GM18861 (cell line): ENCODE measurements around the gene HYDIN.
A peak's percentile ranks its signal among the peaks of the same experiment; 100 is the strongest.

ENCODE experiments used
- ATAC-seq: cut with Tn5 transposase; IDR thresholded peaks from one replicate; pipeline ENCODE4 v1.9.1; 2021; ENCODE audit not compliant: unreplicated experiment

HYDIN gene

DNA sequence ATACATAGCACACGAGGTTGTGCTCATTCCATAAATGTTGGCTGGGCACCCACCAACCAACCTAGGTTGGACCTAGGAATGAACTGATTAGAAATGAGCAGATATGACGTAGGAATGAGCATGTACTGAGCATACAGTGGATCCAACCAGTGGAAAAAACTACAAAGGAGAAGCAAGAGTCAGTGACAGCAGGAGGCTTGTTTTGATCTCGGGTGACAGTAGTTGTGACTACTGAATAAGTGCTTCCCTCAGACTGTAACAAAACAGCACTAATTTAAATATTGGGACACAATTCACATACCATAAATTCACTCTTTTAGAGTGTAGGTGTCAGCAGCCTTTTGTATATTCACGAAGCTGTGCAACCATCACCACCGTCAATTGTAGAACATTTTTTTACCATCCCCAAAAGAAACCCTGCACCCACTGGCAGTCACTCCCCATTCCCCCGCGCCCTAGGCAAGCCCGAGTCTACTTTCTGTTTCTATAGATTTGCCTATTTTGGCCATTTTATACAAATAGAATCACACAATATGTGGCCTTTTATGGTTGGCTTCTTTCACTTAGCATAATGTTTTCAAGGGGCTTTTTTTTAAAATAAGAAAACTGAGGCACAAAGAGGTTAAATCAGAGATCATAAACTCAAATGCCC, 436.5 kb downstream of the HYDIN start:
- ATAC-seq = peak; percentile 35

DNA sequence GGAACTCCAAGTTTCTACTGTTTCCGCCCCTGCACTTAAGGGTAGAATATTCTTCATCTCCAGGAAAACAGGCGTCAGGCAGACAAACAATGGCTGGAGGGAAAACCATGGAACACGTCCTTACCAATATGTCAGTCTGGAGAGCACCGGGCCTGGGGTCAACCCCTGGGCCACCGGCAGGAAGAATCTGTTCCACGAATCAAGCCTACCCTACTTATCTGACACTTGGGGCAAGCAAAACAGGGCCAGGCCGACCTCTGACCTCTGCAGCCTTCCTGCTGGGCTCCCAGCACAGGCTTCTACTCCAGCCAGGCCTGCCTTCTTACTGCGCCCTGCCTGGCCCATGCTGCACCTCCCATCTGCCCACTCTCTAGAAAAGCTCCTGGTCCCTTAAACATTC, 439.7 kb downstream of the HYDIN start:
- no peak for ATAC-seq

DNA sequence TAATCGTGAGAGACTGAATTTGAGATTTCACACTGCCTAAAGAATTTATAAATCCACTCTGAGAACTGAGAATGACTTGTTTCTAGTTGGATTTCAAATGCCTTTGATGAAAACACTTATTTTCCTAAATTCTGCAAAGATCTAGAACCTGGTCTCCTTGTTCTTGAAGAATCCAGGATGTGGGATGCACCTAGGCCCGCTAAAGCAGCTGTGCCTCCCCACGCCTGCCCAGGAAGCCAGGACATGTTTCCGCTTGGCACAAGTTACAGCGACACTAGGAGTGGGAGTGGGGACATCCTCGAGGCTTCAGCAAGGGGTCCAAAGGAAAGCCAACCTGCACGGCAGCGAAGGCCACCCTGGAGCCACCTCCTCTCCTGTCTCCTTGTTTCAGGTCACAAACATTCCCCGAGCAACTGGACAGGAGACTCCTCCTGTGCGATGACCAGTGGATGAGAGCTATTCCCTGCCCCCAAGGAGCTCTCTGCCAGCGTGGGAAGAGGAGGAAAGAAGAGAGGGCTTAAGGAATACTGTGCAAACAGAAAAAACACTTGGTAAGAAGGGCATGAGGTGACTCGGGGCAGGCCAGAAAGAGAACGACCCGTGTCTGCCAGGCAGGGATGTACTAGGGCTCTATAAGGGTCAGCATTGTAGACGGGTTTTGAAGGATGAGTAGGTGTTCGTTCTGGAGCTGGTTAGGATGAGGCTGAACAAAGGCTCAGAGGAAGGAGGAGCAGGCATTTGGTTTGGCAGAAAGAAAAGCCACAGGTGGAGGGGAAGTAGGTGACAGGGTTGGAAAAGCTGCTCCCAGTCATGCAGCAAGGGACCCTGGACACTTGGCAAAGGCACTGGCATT, 440.7 kb downstream of the HYDIN start:
- ATAC-seq = no peak

DNA sequence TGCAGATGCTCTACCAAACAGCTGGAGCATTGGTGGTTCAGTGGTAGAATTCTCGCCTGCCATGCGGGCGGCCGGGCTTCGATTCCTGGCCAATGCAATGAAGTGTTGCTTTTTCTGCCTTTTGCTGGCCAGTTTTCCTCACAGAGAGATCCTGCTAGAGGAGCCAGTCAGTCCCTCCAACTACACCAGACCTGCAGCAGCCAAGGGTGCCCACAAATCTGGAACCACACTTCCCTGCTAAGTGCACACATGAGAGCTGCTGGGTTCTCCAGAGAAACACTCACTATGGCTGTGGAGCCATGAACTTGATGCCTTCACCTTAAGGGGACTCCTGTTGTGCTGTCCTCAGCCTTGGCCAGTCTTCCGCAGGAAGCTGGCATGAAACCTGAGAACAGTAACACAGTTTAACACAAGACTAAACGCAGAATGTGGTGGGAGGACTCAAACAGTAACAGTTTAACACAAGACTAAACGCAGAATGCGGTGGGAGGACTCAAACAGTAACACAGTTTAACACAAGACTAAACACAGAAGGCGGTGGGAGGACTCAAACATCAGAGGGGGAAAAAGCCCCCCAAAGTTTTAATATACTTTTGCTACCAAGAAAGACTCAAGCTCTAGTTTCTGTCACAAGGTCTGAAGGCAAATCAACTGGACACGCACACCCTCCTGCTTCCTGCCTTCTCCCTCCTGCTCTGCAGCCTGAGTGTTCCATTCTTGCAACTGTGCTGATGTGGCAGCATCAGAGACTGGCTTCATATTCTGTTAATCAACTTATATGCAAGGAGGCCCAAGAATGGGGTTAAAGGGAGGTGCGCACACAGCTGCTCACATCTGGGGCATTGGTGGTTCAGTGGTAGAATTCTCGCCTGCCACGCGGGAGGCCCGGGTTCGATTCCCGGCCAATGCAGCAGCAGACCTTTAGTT, 441.6 kb downstream of the HYDIN start:
- no peak for ATAC-seq

DNA sequence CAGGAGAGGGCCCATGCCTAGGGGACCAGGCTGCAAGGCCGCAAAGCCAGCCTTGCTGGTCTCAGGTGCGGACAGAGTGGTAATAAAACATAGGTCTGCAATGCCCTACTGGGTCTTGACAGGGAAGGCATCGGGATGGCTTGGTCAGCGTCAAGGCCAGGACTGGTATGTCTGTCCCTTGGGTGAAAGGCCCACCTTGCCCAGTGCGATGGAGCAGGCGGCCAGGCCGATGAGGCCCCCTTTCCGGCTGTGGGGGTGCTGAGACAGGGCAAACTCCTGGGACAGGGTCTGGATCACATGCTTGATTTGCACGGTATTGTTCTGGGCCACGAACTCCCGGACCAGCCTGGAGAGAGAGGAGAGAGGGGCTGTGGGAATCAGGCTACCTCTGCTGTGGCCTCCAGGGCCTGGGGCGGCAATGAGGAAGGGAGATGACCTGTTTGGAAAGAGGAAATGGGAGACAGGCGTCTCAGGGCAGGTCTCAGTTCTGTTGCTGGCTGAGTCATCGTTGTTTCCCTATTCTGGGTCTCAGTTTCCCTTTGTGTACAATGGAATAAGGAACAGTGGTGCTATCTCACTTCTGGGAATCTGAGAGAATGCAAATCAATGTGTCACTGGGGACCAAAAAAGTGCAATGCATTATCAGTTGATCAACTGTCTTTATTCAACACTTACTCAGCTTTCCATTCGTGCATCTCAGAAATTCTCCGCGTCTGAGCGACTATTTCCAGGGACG, 444.3 kb downstream of the HYDIN start:
- ATAC-seq = no peak

DNA sequence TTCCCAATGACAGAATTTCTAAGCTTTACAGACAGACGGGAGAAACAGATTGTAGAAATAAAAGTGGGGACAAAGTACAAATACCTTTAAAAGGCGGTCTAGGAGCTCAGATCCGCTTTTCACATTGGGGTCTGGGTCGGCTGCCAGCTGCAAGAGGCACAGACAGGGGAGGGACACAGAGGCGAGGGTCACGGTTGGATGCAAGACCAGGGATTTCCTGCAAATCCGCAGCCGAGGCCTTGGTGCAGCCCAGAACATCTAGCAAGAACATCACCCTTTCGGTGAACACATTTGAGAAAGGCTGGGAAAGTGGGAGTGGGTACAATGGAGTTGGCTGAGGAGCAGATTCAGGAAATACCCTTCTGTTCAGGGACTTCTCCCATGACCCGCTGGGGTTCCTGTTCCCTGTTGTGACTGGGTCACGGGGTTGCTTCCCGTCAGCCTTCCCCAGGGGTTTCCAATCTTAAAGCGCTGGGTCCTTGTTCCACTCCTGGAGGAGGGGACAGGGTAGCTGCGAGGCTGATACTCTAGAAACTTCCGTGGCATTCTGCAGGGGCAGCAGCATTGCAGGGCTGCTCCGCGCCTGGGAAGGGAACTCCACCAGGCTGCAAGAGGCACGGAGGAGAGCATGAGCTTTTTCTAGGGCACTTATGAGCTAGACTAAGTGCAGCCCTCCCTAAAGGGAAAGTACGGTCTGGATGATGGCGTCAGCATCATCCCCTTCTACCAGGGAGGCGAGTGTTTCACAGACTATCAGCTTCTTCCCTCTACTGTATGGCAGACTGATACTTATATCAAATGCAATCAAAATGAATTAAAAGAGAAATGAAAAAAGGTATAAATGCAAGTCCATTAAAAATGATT, 445.6 kb downstream of the HYDIN start:
- ATAC-seq = no peak

DNA sequence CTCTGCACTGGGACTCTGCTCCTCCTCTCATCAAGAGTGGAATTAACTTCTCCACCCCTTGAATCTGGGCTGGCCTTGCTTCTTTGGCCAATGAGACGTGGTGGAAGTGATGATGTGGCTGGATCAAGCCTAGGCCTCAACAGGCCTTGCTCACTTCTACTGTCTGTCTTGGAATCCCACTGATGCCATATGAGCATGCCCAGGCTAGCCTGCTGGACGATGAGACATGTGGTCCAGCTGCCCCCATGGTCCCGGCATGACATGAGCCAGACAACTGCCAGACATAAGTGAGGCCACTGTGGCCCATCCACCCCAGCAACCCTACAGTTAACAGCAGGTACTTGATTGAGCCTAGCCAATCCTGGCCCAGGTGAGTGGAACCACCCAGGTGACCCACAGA, 448.3 kb downstream of the HYDIN start:
- ATAC-seq = no peak

DNA sequence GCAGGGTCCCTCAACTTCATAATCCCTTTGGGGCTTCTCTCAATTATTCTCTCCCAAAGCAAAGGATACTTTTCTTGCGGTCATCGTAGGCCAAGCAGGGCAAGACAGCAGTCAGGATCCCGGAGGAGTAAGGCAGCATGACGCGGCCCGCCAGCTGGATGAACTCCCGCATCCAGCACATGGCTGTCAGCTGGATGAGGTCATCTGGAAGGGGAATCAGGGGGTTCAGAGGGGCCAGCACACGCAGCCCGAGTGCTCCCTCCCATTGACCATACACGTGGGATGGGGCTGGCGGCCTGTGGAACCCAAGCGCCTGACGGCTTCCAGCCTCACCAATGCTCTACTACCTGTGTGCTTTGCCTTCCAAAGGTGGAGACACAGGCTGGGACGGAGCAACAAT, 448.7 kb downstream of the HYDIN start:
- no peak for ATAC-seq

DNA sequence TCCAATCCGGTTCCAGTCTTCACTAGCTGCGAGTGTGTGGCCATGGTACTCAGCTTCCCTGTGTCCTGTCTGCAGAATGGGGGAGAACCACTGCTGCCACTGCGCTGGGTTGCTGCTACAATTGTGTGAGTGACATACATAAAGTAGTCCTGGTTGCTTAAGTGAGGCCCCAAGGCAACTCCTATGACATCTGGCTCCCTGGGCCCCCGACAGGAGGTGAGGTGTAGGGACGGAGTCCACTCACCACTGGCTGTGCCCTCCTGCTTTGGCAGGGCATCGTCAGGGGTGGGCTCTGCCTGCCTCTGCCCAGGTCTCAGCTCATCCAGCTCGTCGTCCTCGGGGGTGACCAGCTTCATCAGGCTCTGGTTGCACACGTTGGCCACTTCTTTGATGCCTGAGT, 450.0 kb downstream of the HYDIN start:
- no peak for ATAC-seq

DNA sequence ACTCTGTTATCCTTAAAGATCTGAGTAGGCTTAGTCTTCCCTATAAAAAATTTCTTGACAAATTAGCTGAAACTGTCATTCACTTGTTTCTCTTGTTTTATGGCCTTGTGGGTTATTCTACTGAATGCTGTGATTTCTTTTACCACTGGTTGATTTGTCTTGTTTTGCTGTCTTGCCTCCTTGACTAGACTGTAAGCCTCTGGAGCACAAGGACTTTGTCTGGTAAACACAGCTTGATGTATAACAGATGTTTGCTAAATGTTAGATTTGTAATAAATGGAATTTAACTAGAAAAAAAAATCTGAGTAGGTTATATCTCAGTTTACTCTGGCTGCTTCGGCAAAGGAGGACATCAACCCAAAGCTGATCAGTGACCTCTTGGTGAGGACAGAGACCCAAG, 451.2 kb downstream of the HYDIN start:
- no peak for ATAC-seq

DNA sequence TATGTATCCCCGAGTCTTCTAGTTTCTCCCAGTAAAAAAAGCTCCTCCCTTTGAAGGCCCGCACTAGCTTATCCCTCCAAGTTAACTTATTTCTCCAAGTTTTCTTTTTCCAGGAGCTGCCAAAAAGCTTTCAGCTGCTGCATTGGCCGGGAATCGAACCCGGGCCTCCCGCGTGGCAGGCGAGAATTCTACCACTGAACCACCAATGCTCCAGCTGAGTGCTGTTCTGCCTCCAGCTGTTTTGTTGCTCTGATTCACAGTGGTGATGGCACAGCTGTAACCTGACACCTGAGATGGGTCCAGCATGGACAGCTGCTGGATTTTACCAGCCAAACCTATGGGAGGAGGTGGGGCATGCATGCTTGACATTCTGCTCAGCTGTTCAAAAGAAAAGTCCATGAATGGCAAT, 451.6 kb downstream of the HYDIN start:
- ATAC-seq = no peak

DNA sequence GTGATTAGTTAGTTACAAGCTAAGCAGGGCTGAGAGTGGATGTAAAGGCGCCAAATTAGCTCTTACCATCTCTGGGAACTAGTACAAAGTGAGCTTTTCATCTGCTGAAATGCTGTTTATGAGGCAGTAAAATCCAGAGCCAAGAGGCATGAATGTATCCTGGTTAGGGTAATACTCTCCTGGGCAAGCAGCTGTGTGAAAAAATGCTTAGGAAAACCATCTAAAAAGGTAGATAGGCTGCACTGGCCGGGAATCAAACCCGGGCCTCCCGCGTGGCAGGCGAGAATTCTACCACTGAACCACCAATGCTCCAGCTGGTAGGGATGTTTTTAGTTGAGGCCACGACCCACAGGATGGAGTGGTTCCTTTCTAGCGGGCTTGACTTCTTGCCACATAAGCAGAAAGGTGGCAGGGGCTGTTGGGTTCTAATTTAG, 452.5 kb downstream of the HYDIN start:
- no peak for ATAC-seq

DNA sequence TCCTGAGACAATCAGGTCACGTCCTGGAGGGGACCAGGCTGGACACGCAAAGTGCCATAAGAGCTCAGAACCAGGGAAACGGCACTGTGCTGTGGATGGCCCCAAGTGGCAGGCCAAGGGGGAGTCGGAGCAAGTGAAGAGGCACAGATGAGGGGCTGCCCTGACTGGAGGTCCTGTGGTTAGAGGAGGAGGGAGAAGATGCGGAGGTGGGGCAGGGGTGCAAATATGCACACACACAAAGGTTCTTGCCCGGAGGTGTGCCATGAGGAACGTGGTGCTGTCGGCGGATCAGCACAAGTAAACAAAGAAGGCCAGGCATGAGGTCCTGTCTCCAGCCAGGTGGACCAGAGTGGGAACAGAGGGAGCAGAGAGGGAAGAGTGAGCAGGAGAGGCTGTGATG, 453.0 kb downstream of the HYDIN start:
- no peak for ATAC-seq

DNA sequence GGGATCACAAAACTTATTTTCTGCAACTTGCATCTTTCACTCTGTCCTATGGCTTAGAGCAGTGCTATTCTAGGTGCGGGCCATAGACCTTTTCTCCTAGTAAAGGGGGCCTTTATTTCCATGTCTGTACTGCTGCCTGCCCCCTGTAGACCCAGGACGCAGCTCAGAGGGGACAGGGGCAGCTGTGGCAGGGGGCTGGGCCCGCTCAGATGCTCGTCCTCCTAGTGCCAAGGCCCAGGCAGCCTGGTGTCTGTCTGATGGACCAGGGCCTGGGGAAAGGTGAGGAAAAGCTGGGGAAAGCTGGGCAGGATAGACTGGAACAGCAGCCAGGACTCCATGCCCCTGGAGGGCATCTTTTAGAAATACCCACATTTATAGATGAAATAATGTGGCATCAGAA, 455.1 kb downstream of the HYDIN start:
- ATAC-seq = no peak

DNA sequence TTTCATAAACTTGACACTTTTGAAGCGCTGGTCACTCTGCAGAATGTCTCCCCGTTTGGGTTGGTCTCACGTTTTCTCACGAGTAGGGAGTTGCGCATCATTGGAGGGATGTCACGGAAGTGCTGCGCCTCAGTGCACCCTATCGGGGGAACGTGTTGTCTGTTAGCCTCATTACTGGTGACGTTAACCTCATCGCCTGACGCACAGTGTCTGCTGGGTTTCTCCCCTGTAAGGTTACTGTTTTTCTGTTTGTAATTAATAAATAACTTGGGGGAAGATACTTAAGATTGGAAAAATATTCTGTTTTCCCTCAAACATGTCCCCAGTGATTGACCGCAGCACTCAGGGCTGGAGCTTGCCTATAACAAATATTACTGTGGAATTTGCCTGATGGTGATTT, 456.3 kb downstream of the HYDIN start:
- ATAC-seq = no peak

DNA sequence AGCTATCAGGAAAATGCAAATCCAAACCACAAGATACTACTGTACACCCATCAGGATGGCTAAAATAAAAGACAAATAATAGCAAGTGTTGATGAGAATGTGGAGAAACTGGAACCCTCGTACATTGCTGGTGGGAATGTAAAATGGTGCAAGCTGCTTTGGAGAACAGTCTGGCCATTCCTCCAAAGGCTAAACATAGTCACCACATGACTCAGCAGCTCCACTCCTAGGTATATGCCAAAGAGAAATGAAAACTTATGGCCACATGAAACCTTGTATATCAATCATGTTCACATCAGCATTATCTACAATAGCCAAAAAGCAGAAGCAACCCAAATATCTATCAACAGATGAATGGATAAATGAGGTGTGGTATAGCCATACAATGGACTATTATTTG, 458.0 kb downstream of the HYDIN start:
- no peak for ATAC-seq

DNA sequence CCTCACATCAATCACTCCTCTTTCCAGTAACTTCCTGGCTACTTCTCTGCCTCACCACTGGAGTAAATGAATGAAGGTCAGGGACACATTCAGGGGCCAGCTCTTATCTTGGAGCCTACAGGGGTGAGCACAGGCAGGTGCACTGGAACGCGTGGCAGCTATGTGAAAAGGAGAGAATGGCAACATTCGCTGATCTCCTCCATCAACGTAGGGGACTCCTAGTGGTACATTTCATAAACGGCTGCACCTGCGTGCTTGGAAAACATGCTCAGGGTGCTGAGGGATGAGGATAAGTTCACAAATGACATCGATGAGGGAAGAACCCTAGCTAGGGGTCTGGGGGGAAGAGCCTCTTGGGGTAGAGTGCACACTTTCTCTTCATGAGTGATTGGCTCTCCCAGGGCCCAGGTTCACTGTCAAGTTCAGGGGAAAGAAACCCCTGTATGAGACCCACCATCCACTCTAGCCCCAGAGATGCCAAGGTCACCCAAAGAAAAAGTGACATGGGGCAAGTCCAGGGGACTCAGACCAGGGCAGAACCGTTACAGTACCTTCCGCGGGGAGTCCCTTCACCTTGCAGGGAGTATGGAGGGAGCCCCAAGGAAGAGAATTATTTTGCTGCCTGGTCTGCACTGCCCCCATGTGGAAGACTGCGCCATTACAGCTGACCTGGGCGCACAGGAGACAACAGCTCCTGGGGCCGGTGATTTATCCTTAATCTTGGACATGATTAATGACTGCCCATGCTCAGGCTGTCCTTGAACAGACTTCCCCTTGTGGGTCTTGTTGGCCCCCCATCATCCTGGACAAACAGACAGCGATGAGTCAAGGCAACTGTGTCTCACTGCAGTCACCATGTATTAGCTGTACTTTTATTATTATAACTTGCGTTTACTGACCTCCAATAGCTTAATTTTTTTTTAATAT, 459.6 kb downstream of the HYDIN start:
- ATAC-seq = no peak

DNA sequence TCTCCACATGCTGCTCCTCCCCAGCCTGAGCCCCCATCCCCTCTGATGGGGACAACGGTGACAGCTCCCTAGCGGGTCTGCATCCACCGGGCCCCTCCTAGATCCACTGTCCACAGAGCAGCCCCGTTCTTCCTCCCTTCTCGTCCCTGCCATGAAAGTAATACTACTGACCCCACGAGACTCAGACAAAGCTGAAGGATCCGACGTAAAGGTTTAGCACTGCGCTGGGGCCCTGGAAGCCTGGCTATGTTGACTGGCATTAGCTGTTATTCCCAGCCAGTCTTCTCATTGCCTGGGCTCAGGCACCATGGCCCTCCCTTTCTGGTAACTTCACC, 460.3 kb downstream of the HYDIN start:
- ATAC-seq = no peak

DNA sequence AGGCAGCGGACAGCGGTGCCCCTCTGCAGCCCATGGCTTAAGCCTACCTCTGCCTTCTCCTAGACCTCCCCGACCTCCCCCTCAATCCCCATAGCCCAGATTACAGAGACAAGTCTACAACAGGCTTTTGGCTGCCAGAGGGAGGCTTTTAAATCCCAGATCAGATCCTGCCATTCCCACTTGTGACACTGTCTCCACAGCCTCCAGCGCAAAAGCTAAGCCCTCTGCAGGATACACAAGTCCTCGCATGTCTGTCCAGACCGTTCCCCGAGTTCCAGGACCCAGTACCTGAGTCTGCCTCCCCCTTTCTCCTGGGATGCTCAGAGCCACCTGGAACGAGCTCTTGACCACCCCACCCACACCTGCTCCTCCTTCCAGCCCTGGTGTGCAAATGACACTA, 460.8 kb downstream of the HYDIN start:
- no peak for ATAC-seq
